Non-pigmented ciliary epithelial cell (primary cell): ENCODE results near the gene RASL10B.
A peak's percentile ranks its signal among the peaks of the same experiment; 100 is the strongest.
"Not testable (repeated sequence)": the region's sequence is repeated elsewhere in the genome, so short reads cannot be mapped to it uniquely, and the experiment has no call there.

ENCODE experiments used
- DNase-seq: peaks from one replicate; pipeline ENCODE4 v3.0.0-alpha.2; 2010; ENCODE audit warnings: low read depth

The RASL10B gene, protein sequence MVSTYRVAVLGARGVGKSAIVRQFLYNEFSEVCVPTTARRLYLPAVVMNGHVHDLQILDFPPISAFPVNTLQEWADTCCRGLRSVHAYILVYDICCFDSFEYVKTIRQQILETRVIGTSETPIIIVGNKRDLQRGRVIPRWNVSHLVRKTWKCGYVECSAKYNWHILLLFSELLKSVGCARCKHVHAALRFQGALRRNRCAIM

DNA sequence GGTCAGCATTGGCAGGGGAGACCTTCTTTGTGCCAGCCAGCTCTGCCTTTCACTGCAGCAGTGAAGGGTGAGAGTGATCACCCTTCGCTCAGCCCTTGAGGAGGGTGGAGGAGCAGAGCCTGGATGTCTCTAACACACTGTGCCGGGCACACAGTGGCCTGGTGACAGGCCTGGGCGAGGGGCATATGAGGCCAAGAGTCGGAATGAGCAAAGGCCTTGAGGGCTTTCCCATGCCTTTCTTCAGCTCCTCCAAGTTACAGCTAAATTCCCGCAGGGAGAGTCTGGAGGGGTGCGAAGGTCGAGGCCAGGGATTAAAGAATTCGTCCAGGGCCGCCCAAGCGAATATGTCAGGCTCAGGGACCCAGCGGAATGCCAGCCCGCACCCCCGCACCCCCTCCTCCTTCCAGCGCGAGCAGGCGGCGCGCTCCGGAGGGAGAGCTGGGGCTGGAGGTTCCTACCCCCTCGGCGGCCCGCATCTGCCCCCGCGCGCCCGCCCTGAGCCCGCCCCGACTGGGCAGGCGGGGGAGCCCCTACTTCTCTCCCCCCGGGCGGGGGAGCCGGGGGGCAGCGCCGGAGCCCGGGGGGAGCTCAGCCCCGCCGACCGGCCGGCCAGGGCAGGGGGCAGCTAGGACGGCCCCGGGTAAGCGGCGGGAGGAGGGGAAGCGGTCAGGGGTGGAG lies at the start of gene RASL10B:
TSS of gene RASL10B (plus strand) at position 401 of the 678 bp plus-strand sequence. CDS start 3,546 bp downstream, outside the sequence.
- no peak for DNase-seq

GRCh38 chr17:35683591-35683990 lies 47.8 kb upstream of the RASL10B start:
- no peak for DNase-seq

GRCh38 chr17:35684055-35684802 lies 47.2 kb upstream of the RASL10B start:
- DNase-seq = peak; percentile 37

GRCh38 chr17:35692512-35693210 lies 38.8 kb upstream of the RASL10B start:
- DNase-seq = no peak

- no peak for DNase-seq
Observed at GRCh38 chr17:35693662-35694061, 37.8 kb upstream of the RASL10B start.

DNA sequence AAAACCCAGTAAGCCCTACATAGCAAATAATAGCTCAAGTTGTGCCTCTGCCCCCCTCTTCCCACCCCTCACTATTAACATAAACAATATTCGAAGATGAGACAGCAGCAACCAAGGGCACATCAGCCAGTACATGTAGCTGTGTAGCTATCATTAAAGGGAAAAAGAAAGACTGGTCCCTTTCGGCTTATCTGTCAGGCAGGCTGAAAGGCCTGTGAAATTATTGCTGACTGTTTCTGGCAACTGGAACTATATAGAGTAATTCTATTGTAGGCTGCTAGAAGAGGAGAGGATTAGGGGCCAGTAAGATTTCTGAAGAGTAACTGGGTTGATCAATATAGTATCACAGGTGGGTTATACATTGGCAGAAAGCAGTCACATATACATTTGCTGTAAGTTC lies 36.5 kb upstream of the RASL10B start:
- no peak for DNase-seq

DNA sequence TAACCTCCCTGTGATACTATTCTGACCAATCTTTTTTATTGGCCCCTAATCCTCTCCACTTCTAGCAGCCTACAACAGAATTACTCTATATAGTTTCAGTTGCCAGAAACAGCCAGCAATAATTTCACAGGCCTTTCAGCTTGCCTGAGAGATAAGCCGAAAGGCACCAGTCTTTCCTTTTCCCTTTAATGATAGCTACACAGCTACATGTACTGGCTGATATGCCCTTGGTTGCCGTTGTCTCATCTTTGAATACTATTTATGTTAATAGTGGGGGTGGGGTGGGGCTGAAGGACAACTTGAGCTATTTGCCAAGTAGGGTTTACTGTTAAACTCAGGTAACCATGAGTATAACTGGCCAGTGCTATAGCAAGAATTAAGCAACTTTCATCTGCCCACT lies 35.8 kb upstream of the RASL10B start:
- no peak for DNase-seq

DNA sequence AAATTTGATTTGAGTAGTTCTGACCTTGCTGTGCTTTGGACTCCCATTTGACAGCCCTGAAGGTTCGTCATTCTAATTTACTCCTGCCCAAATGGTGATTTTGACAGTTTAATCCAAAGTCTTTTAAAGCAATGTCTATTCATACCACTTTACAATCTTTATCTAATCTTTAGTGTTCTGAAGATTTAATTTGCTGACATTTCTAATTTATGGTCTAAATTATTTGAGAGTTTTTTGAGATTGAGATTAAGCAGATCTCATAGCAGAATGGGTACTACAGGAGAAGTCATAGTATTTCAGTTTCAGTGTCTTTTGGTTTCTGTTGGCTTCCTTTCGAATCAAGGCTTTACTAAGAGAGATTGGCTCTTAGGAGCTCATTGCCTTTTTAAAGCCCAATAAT lies 32.6 kb upstream of the RASL10B start:
- no peak for DNase-seq

DNA sequence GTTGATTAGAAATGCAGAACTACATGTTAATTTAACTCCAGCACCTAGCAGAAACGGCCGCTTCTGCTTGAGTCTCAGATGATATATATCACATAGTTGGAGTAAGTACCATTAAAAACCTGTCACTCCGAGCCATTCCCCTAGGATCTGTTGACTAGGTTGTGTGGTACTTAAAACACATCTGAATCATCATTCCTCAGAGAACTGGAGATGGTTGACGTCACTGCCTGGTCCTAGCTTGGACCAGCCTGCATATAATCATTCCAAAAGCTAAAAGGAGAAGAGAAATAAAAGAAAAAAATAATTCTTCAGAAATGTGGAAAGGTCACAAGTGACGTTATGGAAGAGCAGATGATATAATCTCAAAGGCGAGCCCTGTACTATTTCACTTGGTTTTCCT lies 31.3 kb upstream of the RASL10B start:
- no peak for DNase-seq

DNA sequence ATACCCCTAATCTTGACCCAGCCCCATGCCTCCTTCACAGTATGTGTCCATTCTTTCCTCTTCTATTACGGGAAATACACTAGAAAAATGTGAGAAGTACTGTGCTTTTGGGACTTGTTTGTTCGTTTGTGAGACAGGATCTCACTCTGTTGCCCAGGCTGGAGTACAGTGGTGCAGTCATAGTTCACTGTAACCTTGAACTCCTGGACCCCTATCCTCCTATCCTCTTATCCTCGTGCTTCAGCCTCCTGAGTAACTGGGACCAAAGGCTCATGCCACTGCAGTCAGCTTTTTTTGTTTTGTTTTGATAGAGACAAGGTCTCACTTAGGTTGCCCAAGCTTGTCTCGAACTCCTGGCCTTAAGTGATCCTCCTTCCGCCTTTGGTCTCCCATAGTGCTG lies 29.9 kb upstream of the RASL10B start:
- no peak for DNase-seq

DNA sequence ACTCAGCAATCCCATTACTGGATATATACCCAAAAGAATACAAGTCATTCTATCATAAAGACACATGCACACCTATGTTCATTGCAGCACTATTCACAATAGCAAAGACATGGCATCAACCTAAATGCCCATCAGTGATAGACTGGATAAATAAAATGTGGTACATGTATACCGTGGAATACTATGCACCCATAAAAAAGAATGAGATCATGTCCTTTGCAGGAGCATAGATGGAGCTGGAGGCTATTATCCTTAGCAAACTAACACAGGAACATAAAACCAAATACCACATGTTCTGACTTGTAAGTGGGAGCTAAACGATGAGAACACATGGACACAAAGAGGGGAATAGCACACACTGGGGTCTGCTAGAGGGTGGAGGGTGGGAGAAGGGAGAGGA lies 28.1 kb upstream of the RASL10B start:
- DNase-seq = not testable (repeated sequence)

DNA sequence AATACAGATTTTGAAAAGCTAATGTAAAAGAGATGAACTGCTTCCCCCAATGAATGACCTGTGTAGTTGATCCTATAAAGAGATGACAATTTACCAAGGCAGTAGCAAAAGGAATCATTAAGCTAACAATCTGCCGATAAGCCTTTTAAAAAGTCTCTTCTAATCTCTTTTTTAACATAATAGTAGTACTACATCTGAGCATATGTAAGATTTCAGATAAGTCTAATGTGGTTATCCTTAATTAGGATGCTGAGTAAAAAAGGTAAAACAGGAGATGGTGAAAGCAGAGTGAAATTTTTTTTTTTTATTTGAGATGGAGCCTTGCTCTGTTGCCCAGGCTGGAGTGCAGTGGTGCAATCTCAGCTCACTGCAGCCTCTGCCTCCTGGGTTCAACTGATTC lies 26.2 kb upstream of the RASL10B start:
- DNase-seq = no peak

- DNase-seq = no peak
Observed at GRCh38 chr17:35705705-35706104, 25.7 kb upstream of the RASL10B start.

- no peak for DNase-seq
Observed at GRCh38 chr17:35708149-35708548, 23.3 kb upstream of the RASL10B start.

- DNase-seq = no peak
Observed at GRCh38 chr17:35708951-35709350, 22.5 kb upstream of the RASL10B start.

DNA sequence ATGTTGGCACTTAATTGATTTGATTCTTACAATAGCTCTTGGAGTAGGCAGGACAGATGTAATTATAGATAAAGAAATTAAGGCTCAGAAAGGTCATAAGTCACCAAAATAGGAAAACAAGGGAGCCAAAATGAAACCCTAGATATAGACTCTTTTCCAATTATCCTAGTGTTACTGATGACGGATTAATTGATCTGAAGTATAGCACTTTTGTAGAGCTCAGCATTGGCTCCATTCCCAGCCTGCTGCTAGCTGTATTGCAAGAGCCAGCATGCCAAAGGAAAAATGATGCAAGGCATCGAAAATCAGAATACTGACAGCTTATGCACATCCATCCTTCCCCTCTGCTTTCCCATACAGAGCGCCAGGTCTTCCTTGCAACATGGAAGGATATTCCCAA lies 21.6 kb upstream of the RASL10B start:
- no peak for DNase-seq

- DNase-seq = no peak
Observed at GRCh38 chr17:35710950-35711349, 20.5 kb upstream of the RASL10B start.

- DNase-seq = peak; percentile 95
Observed at GRCh38 chr17:35713069-35713728, 18.2 kb upstream of the RASL10B start.

GRCh38 chr17:35714988-35715387 lies 16.5 kb upstream of the RASL10B start:
- no peak for DNase-seq

GRCh38 chr17:35715416-35715815 lies 16.0 kb upstream of the RASL10B start:
- no peak for DNase-seq

DNA sequence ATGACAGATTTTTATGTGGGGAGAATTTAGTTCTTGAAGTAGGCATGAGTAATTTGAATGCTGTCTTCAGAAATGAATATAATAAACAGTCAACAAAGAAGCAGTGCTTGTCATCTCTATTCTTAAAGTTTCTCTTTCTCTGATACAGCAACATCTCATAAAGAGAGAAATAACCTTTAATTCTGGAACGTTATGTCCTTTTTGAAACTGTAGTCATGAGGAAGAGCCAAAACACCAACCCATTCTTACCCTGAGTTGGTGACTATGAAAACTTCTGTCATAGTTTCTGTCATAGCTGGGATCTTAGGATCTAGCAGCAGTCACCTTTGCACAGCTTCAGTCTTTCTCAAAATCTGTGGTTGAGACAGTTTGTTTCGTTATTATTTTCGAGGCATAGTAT lies 15.3 kb upstream of the RASL10B start:
- DNase-seq = no peak

- DNase-seq = no peak
Observed at GRCh38 chr17:35716897-35717465, 14.5 kb upstream of the RASL10B start.
